Hepatocyte (in vitro differentiated cells): ENCODE data around the gene DLX4.
A peak's percentile ranks its signal among the peaks of the same experiment; 100 is the strongest.

Experiments
- CTCF ChIP-seq: fragments of 200-600 bp; sonication (generic); IDR thresholded peaks from 2 replicates; pipeline ENCODE4 v1.5.1; 2016; ENCODE audit warnings: antibody characterized with exemption, mild to moderate bottlenecking; ENCODE audit not compliant: poor library complexity
- EZH2 ChIP-seq: fragments of 200-600 bp; sonication (generic); IDR thresholded peaks from 2 replicates; pipeline ENCODE4 v1.6.1; 2016; ENCODE audit warnings: antibody characterized with exemption, mild to moderate bottlenecking, borderline replicate concordance
- EZH2phosphoT487 ChIP-seq: fragments of 200-600 bp; sonication (generic); IDR thresholded peaks from one replicate; pipeline ENCODE4 v1.6.1; 2018; ENCODE audit warnings: antibody characterized with exemption, mild to moderate bottlenecking, low read depth, moderate library complexity; ENCODE audit not compliant: unreplicated experiment, severe bottlenecking

GRCh38 chr17:49965524-49965909 lies 3.5 kb upstream of the DLX4 start:
- no peak for TF ChIP-seq CTCF
- TF ChIP-seq EZH2: peak; percentile 25
- TF ChIP-seq EZH2phosphoT487: peak; percentile 45
